ENCODE data around the gene ARID5B. TPM values are rescaled to one million over a fixed set of nuclear protein-coding genes. Genes with fewer than 3 reads are reported as not detected.

ARID5B gene
- total and polyA plus RNA-seq, 2 experiments from 2014 or later, result 53.2 to 55.0 TPM

GRCh38 chr10:62116896-62117295 lies 215.4 kb downstream of the ARID5B start:
- no peak for DNase-seq (ENCODE audit: low spot score)
- H3K9me3 ChIP-seq (ENCODE audit: low read depth), result no peaks in the 10 kb centered on the region

GRCh38 chr10:62121187-62121530 lies 219.7 kb downstream of the ARID5B start:
- 88% methylated on average over 1 of the region's 1 CpG for WGBS (ENCODE audit: low lambda C conversion rate, missing lambda C conversion rate)
- H3K36me3 ChIP-seq (replicated peaks; ENCODE audit: insufficient read depth, low read depth), result no peaks in the 10 kb centered on the region
- H3K4me3 ChIP-seq, result no peak overlapping the region
- TF ChIP-seq EZH2 (IDR thresholded peaks at IDR 0.05; ENCODE audit: borderline replicate concordance), result no peak
- TF ChIP-seq EZH2phosphoT487 (IDR thresholded peaks at IDR 0.05; ENCODE audit: low read depth, severe bottlenecking, unreplicated experiment), result no peak
- TF ChIP-seq CTCF (IDR thresholded peaks at IDR 0.05; ENCODE audit: poor library complexity), result no peak
- H2AFZ ChIP-seq, result no peak overlapping the region
- no peaks in the 10 kb centered on the region for H3K4me1 ChIP-seq (ENCODE audit: insufficient read depth)
- no peak overlapping the region for H3K27ac ChIP-seq
- no peak for DNase-seq (ENCODE audit: low spot score)
- H4K20me1 ChIP-seq (ENCODE audit: insufficient read depth, poor library complexity, severe bottlenecking), result no peaks in the 10 kb centered on the region
- H3K9me3 ChIP-seq (ENCODE audit: low read depth), result no peaks in the 10 kb centered on the region
- H3K4me2 ChIP-seq, result no peak overlapping the region
- no peaks in the 10 kb centered on the region for H3K27me3 ChIP-seq
- no peaks in the 10 kb centered on the region for H3K9me2 ChIP-seq (replicated peaks; ENCODE audit: insufficient read depth)
- H3K79me2 ChIP-seq, result no peaks in the 10 kb centered on the region

More at GRCh38 chr10:62116896-62117295, 215.4 kb downstream of the ARID5B start:
- no peaks in the 10 kb centered on the region for H3K27me3 ChIP-seq
- no peaks in the 10 kb centered on the region for H4K20me1 ChIP-seq (ENCODE audit: insufficient read depth, poor library complexity, severe bottlenecking)
- H3K4me2 ChIP-seq, result no peak overlapping the region
- no peaks in the 10 kb centered on the region for H3K79me2 ChIP-seq
- 92% methylated on average over 6 of the region's 6 CpGs for WGBS (ENCODE audit: low lambda C conversion rate, missing lambda C conversion rate)
- H3K4me3 ChIP-seq, result no peak overlapping the region
- no peaks in the 10 kb centered on the region for H3K9me2 ChIP-seq (replicated peaks; ENCODE audit: insufficient read depth)
- no peaks in the 10 kb centered on the region for H3K36me3 ChIP-seq (replicated peaks; ENCODE audit: insufficient read depth, low read depth)
- H2AFZ ChIP-seq, result no peak overlapping the region
- H3K4me1 ChIP-seq (ENCODE audit: insufficient read depth), result no peaks in the 10 kb centered on the region
- no peak overlapping the region for H3K27ac ChIP-seq
- TF ChIP-seq EZH2phosphoT487 (IDR thresholded peaks at IDR 0.05; ENCODE audit: low read depth, severe bottlenecking, unreplicated experiment), result no peak
- TF ChIP-seq EZH2 (IDR thresholded peaks at IDR 0.05; ENCODE audit: borderline replicate concordance), result no peak
- no peak for TF ChIP-seq CTCF (IDR thresholded peaks at IDR 0.05; ENCODE audit: poor library complexity)

GRCh38 chr10:62127975-62128374 lies 226.5 kb downstream of the ARID5B start:
- Histone ChIP-seq H3K9me2 (replicated peaks; ENCODE audit: insufficient read depth) (no peaks in the 10 kb centered on the region), H2AFZ (no peak overlapping the region), H3K4me2 (no peak overlapping the region), H3K4me1 (ENCODE audit: insufficient read depth) (no peaks in the 10 kb centered on the region), H4K20me1 (ENCODE audit: insufficient read depth, poor library complexity, severe bottlenecking) (no peaks in the 10 kb centered on the region), H3K36me3 (replicated peaks; ENCODE audit: insufficient read depth, low read depth) (no peaks in the 10 kb centered on the region), H3K4me3 (no peak overlapping the region), H3K9me3 (ENCODE audit: low read depth) (no peaks in the 10 kb centered on the region), H3K27me3 (no peaks in the 10 kb centered on the region), H3K27ac (no peak overlapping the region), H3K79me2 (no peaks in the 10 kb centered on the region)
- WGBS (ENCODE audit: low lambda C conversion rate, missing lambda C conversion rate), result 84% methylated on average over 2 of the region's 2 CpGs
- TF ChIP-seq CTCF (IDR thresholded peaks at IDR 0.05; ENCODE audit: poor library complexity), result no peak
- no peak for TF ChIP-seq EZH2phosphoT487 (IDR thresholded peaks at IDR 0.05; ENCODE audit: low read depth, severe bottlenecking, unreplicated experiment)
- no peak for TF ChIP-seq EZH2 (IDR thresholded peaks at IDR 0.05; ENCODE audit: borderline replicate concordance)
- DNase-seq (ENCODE audit: low spot score), result no peak

- H3K79me2 ChIP-seq, result no peaks in the 10 kb centered on the region
- no peaks in the 10 kb centered on the region for H3K4me1 ChIP-seq (ENCODE audit: insufficient read depth)
- no peak overlapping the region for H3K27ac ChIP-seq
- no peaks in the 10 kb centered on the region for H3K27me3 ChIP-seq
- no peak overlapping the region for H3K4me2 ChIP-seq
- no peaks in the 10 kb centered on the region for H3K9me2 ChIP-seq (replicated peaks; ENCODE audit: insufficient read depth)
- H3K36me3 ChIP-seq (replicated peaks; ENCODE audit: insufficient read depth, low read depth), result no peaks in the 10 kb centered on the region
- no peak overlapping the region for H2AFZ ChIP-seq
- no peaks in the 10 kb centered on the region for H4K20me1 ChIP-seq (ENCODE audit: insufficient read depth, poor library complexity, severe bottlenecking)
- H3K4me3 ChIP-seq, result no peak overlapping the region
- DNase-seq (ENCODE audit: low spot score), result no peak
- no peaks in the 10 kb centered on the region for H3K9me3 ChIP-seq (ENCODE audit: low read depth)
- TF ChIP-seq CTCF (IDR thresholded peaks at IDR 0.05; ENCODE audit: poor library complexity) (no peak), EZH2 (IDR thresholded peaks at IDR 0.05; ENCODE audit: borderline replicate concordance) (no peak), EZH2phosphoT487 (IDR thresholded peaks at IDR 0.05; ENCODE audit: low read depth, severe bottlenecking, unreplicated experiment) (no peak)
- 90% methylated on average over 3 of the region's 3 CpGs for WGBS (ENCODE audit: low lambda C conversion rate, missing lambda C conversion rate)
Observed at GRCh38 chr10:62130948-62131347, 229.4 kb downstream of the ARID5B start.
